ENCODE data around the gene NIT1. TPM values are rescaled to one million over a fixed set of nuclear protein-coding genes. Genes with fewer than 3 reads are reported as not detected.
A peak's percentile ranks its signal among the peaks of the same experiment; 100 is the strongest.

The NIT1 gene
- total and polyA plus RNA-seq, 2 of the 13 experiments (the other 11 are each of a cell fraction or from before 2014, with no cell fraction given) = 22.7 to 31.0 TPM

DNA sequence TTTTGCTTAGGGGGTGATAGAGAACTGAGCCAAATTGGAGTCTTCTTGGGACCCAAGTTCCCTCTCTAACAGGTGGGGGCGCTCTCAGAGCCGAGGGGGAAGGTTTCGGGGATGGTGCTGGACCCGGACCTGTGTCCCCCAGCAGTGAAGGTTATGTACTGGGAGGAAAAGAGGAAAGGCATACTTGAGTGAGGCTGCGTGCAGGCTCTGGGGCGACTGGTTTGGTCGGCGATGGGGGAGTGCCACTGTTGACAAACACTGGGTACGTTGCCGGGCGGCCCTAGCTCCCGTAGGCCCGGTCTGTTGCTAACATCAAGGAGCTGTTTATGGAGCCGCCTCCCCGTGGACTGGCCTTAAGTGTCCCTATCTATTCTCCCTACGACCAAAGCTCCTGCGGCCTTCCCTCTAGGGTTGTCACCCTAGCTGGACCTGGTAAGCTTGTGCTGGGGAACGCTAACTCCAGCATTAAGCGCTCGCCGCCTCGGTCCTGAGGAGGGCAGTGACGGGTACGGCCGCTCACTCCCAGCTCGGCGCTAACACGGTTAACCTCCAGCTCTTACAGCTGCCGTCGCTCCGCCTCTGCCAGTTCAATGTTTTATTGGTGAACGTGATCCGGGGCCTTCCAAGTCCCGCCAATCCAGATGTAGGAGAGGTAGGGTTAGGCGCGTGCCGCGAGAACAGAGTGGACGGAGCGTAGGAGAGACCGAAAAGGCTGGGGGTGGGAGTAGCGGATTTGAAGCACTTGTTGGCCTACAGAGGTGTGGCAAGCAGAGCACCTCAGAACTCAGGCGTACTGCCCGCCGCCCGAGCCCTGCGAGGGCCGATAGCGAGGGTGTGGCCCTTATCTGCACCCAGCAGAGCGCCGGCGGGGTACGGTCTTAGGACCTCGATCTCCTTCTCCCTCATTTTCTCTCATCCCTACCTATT lies 48.1 kb downstream of the NIT1 start, which contains the start of gene PPOX (continued):
- TF ChIP-seq SRF (IDR thresholded peaks at IDR 0.05; ENCODE audit: low read depth, low read length) = no peak
- TF ChIP-seq, protein P1, sequence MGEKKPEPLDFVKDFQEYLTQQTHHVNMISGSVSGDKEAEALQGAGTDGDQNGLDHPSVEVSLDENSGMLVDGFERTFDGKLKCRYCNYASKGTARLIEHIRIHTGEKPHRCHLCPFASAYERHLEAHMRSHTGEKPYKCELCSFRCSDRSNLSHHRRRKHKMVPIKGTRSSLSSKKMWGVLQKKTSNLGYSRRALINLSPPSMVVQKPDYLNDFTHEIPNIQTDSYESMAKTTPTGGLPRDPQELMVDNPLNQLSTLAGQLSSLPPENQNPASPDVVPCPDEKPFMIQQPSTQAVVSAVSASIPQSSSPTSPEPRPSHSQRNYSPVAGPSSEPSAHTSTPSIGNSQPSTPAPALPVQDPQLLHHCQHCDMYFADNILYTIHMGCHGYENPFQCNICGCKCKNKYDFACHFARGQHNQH (CRISPR knock-in tag; IDR thresholded peaks at IDR 0.05) = no peak; the same call in 1 of the 2 replicates
- no peak for TF ChIP-seq REL (CRISPR knock-in tag; conservative IDR thresholded peaks at IDR 0.05)
- no peak for TF ChIP-seq GLMP (CRISPR knock-in tag; IDR thresholded peaks at IDR 0.05; ENCODE audit: borderline replicate concordance)
- TF ChIP-seq MLLT10 (CRISPR knock-in tag; IDR thresholded peaks at IDR 0.05) = no peak
- TF ChIP-seq ZNF251 (CRISPR knock-in tag; IDR thresholded peaks at IDR 0.05) = no peak
- TF ChIP-seq, protein P2, sequence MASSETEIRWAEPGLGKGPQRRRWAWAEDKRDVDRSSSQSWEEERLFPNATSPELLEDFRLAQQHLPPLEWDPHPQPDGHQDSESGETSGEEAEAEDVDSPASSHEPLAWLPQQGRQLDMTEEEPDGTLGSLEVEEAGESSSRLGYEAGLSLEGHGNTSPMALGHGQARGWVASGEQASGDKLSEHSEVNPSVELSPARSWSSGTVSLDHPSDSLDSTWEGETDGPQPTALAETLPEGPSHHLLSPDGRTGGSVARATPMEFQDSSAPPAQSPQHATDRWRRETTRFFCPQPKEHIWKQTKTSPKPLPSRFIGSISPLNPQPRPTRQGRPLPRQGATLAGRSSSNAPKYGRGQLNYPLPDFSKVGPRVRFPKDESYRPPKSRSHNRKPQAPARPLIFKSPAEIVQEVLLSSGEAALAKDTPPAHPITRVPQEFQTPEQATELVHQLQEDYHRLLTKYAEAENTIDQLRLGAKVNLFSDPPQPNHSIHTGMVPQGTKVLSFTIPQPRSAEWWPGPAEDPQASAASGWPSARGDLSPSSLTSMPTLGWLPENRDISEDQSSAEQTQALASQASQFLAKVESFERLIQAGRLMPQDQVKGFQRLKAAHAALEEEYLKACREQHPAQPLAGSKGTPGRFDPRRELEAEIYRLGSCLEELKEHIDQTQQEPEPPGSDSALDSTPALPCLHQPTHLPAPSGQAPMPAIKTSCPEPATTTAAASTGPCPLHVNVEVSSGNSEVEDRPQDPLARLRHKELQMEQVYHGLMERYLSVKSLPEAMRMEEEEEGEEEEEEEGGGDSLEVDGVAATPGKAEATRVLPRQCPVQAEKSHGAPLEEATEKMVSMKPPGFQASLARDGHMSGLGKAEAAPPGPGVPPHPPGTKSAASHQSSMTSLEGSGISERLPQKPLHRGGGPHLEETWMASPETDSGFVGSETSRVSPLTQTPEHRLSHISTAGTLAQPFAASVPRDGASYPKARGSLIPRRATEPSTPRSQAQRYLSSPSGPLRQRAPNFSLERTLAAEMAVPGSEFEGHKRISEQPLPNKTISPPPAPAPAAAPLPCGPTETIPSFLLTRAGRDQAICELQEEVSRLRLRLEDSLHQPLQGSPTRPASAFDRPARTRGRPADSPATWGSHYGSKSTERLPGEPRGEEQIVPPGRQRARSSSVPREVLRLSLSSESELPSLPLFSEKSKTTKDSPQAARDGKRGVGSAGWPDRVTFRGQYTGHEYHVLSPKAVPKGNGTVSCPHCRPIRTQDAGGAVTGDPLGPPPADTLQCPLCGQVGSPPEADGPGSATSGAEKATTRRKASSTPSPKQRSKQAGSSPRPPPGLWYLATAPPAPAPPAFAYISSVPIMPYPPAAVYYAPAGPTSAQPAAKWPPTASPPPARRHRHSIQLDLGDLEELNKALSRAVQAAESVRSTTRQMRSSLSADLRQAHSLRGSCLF (CRISPR knock-in tag; IDR thresholded peaks at IDR 0.05; ENCODE audit: borderline replicate concordance) = no peak
- TF ChIP-seq ZNF282 (IDR thresholded peaks at IDR 0.05; ENCODE audit: partially characterized antibody) = no peak
- TF ChIP-seq ZNF20 (CRISPR knock-in tag; IDR thresholded peaks at IDR 0.05) = no peak
- TF ChIP-seq SUZ12 (IDR thresholded peaks at IDR 0.05; ENCODE audit: low read depth, low read length) = no peak
- no peak for TF ChIP-seq SMAD9 (CRISPR knock-in tag; IDR thresholded peaks at IDR 0.05)
- TF ChIP-seq FOXA3 (CRISPR knock-in tag; IDR thresholded peaks at IDR 0.05) = no peak
- TF ChIP-seq ZNF430 (CRISPR knock-in tag; IDR thresholded peaks at IDR 0.05) = peak; percentile 48; the same call in 1 of the 2 replicates
- TF ChIP-seq ETV5 (CRISPR knock-in tag; IDR thresholded peaks at IDR 0.05; ENCODE audit: borderline replicate concordance) = no peak
- TF ChIP-seq ZNF468 (CRISPR knock-in tag; IDR thresholded peaks at IDR 0.05) = no peak
- no peak; the same call in 1 of the 2 replicates for TF ChIP-seq ZNF503 (CRISPR knock-in tag; IDR thresholded peaks at IDR 0.05)
- no peak for TF ChIP-seq ATF7 (IDR thresholded peaks at IDR 0.05)
- no peak for TF ChIP-seq ATF7 (CRISPR knock-in tag; IDR thresholded peaks at IDR 0.05)
- TF ChIP-seq RAD51 (IDR thresholded peaks at IDR 0.05; ENCODE audit: borderline replicate concordance) = no peak
